ENCODE measurements around the gene CFAP20DC. TPM values are rescaled to one million over a fixed set of nuclear protein-coding genes. Genes with fewer than 3 reads are reported as not detected.

CFAP20DC gene
- total and polyA plus RNA-seq, 2 experiments from 2014 or later = 7.4 to 11.4 TPM

DNA sequence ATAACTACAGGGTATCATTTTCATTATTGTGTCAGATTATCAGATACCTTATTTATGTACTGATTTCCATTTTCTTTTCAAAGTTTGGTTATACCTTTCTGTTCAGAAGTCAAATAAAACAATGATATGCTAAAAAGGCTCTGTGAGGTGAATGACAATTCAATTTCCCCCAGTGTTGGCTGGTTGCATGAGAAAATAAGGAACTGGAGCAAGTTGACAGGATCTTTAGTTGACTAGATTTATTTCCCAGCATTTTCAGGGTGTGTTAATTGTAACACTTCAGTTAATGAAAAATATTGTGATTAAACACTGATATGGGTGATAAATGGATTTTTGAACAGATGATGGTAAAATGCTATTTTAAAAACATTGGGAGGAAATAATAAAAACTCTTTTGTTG, 260.4 kb downstream of the CFAP20DC start:
- H3K27ac ChIP-seq (ENCODE audit: low read depth) = no peak overlapping the region
- no peak for ATAC-seq
- H3K27me3 Mint-ChIP-seq (ENCODE audit: insufficient read depth, low read depth, poor library complexity) = no peaks in the 10 kb centered on the region
- H3K4me3 Mint-ChIP-seq = no peak overlapping the region
- H3K4me3 ChIP-seq = no peak overlapping the region
- peak overlapping the region; percentile 78 for H3K27ac Mint-ChIP-seq
- H3K9me2 ChIP-seq (ENCODE audit: insufficient read depth) = no peaks in the 10 kb centered on the region
- H3K36me3 Mint-ChIP-seq (ENCODE audit: low read depth) = no peaks in the 10 kb centered on the region; the same call in 2 of the 3 replicates
- H2AFZ ChIP-seq = no peak overlapping the region
- no peaks in the 10 kb centered on the region for H3K79me2 ChIP-seq (replicated peaks; ENCODE audit: insufficient read depth)
- H3K36me3 ChIP-seq (ENCODE audit: insufficient read depth) = no peaks in the 10 kb centered on the region
- peaks cover 32% of the 10 kb centered on the region for H3K4me1 ChIP-seq (ENCODE audit: insufficient read depth)
- H3K9me3 Mint-ChIP-seq = no peaks in the 10 kb centered on the region; the same call in 2 of the 3 replicates
- H3F3A ChIP-seq (replicated peaks; ENCODE audit: low read depth) = no peaks in the 10 kb centered on the region
- H3K27me3 ChIP-seq (ENCODE audit: insufficient read depth) = no peaks in the 10 kb centered on the region
- TF ChIP-seq STAT1 (IDR thresholded peaks at IDR 0.05; ENCODE audit: unreplicated experiment) = no peak
- TF ChIP-seq, protein P1, sequence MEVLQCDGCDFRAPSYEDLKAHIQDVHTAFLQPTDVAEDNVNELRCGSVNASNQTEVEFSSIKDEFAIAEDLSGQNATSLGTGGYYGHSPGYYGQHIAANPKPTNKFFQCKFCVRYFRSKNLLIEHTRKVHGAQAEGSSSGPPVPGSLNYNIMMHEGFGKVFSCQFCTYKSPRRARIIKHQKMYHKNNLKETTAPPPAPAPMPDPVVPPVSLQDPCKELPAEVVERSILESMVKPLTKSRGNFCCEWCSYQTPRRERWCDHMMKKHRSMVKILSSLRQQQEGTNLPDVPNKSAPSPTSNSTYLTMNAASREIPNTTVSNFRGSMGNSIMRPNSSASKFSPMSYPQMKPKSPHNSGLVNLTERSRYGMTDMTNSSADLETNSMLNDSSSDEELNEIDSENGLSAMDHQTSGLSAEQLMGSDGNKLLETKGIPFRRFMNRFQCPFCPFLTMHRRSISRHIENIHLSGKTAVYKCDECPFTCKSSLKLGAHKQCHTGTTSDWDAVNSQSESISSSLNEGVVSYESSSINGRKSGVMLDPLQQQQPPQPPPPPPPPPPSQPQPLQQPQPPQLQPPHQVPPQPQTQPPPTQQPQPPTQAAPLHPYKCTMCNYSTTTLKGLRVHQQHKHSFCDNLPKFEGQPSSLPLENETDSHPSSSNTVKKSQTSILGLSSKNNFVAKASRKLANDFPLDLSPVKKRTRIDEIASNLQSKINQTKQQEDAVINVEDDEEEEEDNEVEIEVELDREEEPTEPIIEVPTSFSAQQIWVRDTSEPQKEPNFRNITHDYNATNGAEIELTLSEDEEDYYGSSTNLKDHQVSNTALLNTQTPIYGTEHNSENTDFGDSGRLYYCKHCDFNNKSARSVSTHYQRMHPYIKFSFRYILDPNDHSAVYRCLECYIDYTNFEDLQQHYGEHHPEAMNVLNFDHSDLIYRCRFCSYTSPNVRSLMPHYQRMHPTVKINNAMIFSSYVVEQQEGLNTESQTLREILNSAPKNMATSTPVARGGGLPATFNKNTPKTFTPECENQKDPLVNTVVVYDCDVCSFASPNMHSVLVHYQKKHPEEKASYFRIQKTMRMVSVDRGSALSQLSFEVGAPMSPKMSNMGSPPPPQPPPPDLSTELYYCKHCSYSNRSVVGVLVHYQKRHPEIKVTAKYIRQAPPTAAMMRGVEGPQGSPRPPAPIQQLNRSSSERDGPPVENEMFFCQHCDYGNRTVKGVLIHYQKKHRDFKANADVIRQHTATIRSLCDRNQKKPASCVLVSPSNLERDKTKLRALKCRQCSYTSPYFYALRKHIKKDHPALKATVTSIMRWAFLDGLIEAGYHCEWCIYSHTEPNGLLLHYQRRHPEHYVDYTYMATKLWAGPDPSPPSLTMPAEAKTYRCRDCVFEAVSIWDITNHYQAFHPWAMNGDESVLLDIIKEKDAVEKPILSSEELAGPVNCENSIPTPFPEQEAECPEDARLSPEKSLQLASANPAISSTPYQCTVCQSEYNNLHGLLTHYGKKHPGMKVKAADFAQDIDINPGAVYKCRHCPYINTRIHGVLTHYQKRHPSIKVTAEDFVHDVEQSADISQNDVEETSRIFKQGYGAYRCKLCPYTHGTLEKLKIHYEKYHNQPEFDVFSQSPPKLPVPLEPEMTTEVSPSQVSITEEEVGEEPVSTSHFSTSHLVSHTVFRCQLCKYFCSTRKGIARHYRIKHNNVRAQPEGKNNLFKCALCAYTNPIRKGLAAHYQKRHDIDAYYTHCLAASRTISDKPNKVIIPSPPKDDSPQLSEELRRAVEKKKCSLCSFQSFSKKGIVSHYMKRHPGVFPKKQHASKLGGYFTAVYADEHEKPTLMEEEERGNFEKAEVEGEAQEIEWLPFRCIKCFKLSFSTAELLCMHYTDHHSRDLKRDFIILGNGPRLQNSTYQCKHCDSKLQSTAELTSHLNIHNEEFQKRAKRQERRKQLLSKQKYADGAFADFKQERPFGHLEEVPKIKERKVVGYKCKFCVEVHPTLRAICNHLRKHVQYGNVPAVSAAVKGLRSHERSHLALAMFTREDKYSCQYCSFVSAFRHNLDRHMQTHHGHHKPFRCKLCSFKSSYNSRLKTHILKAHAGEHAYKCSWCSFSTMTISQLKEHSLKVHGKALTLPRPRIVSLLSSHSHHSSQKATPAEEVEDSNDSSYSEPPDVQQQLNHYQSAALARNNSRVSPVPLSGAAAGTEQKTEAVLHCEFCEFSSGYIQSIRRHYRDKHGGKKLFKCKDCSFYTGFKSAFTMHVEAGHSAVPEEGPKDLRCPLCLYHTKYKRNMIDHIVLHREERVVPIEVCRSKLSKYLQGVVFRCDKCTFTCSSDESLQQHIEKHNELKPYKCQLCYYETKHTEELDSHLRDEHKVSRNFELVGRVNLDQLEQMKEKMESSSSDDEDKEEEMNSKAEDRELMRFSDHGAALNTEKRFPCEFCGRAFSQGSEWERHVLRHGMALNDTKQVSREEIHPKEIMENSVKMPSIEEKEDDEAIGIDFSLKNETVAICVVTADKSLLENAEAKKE (CRISPR knock-in tag; IDR thresholded peaks at IDR 0.05) = no peak
- TF ChIP-seq ZNF114 (CRISPR knock-in tag; IDR thresholded peaks at IDR 0.05) = no peak
- TF ChIP-seq NANOG (IDR thresholded peaks at IDR 0.05; ENCODE audit: borderline replicate concordance) = no peak
- TF ChIP-seq, protein P2, sequence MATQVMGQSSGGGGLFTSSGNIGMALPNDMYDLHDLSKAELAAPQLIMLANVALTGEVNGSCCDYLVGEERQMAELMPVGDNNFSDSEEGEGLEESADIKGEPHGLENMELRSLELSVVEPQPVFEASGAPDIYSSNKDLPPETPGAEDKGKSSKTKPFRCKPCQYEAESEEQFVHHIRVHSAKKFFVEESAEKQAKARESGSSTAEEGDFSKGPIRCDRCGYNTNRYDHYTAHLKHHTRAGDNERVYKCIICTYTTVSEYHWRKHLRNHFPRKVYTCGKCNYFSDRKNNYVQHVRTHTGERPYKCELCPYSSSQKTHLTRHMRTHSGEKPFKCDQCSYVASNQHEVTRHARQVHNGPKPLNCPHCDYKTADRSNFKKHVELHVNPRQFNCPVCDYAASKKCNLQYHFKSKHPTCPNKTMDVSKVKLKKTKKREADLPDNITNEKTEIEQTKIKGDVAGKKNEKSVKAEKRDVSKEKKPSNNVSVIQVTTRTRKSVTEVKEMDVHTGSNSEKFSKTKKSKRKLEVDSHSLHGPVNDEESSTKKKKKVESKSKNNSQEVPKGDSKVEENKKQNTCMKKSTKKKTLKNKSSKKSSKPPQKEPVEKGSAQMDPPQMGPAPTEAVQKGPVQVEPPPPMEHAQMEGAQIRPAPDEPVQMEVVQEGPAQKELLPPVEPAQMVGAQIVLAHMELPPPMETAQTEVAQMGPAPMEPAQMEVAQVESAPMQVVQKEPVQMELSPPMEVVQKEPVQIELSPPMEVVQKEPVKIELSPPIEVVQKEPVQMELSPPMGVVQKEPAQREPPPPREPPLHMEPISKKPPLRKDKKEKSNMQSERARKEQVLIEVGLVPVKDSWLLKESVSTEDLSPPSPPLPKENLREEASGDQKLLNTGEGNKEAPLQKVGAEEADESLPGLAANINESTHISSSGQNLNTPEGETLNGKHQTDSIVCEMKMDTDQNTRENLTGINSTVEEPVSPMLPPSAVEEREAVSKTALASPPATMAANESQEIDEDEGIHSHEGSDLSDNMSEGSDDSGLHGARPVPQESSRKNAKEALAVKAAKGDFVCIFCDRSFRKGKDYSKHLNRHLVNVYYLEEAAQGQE (IDR thresholded peaks at IDR 0.05; ENCODE audit: unreplicated experiment) = no peak
- TF ChIP-seq POLR2AphosphoS5 (IDR thresholded peaks at IDR 0.05; ENCODE audit: low read depth) = no peak
- no peak for TF ChIP-seq EZH2phosphoT487 (IDR thresholded peaks at IDR 0.05; ENCODE audit: unreplicated experiment)
- DNase-seq (ENCODE audit: low spot score) = no peak
- H4K20me1 ChIP-seq (replicated peaks; ENCODE audit: insufficient read depth) = no peaks in the 10 kb centered on the region
- peak overlapping the region; percentile 13 for H3K4me2 ChIP-seq
- H3K4me1 Mint-ChIP-seq = peaks cover 26% of the 10 kb centered on the region
